GM19467 (cell line): Measurements from ENCODE around the gene CHSY1.
A peak's percentile ranks its signal among the peaks of the same experiment; 100 is the strongest.
"Not testable (repeated sequence)": the region's sequence is repeated elsewhere in the genome, so short reads cannot be mapped to it uniquely, and the experiment has no call there.

Experiments used
- ATAC-seq: cut with Tn5 transposase; IDR thresholded peaks from one replicate; pipeline ENCODE4 v1.9.1; 2021; ENCODE audit warnings: mild to moderate bottlenecking, moderate library complexity; ENCODE audit not compliant: unreplicated experiment

The CHSY1 gene

DNA sequence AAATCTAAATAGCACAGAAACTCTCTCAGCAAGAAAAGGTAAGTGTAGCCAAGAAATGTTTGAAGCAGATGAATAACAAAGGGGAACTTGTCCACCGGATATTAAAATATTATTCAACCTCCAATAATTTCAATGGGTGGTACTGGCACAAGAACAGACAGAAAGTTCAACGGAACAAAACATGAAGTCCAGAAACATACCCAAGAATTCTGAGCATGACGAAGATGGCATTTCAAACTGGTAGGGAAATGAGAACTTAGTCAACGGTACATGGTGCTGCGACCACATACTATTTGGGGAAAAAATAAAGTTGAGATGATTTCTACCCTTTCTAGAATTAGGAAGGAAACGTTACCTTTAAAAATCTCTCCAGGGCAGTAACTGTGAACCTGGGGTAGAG is 5.5 kb downstream of the CHSY1 start:
- ATAC-seq: no peak

DNA sequence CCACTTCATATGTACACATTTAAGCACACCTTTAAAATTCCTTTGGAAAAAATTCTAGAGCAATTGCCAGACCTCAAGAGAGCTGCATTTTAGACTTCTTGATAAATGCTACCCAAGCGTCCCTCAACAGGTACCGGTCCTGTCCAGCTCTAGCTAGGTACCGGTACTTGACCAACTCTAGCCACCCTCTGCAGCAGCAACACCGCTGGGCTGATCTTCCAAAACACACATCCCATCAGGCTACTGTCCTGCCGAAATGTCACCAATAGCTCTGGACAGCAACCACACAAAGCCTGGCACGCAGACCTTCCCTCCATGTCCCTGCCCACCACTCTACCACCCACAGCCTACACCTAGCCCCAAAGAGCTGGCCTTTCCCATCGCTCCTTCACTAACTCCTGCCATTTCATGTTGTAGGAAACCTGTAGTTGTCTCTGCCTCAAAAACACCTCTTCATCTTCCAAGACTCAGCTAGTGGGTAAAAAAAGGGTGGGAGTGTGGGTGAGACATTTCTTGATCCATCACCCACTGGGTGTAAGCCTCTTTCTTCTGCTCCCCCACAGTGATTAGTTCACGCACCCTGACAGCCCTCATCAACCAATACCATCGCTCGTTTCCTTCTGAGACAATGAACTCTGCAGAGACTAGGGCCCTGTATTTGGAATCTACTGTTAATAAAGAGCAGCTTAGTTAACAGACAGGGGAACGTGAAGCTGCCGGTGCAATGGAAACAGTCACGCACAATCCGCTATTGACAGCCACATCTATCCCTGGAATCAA is 6.8 kb downstream of the CHSY1 start:
- no peak for ATAC-seq

DNA sequence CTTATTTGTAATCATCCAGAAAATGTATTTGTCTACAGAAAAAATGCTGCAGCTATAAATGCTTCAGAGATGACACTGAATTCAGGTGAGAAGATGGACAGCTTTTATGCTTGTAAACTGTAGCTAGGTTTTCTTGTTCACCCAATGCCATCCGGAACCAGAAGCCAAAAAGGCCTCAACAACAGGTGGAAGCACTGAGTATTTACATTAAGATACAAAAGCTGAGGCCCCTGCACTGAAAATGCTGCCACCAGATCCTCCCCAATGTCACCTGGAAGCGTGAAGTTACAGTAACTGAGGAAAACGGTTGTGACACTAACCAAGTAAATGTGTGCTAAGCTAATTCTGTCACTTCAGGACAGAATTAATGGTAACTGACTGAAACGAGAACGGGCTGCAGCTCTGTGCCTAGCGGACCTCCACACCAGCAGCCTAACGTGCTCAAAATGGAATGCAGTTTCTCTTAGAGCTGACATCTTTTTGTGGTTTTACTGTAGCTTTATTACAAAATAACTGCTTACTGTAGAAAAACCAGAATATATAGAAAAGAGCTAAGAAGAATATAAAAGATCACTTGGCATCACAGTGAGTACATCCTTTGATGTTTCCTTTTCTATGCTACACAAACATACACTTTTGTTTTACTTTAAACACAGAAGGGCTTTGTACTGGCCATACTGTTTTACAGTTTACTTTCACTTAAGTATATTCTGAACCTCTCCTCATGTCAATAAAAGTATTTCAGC is 7.6 kb downstream of the CHSY1 start:
- no peak for ATAC-seq

DNA sequence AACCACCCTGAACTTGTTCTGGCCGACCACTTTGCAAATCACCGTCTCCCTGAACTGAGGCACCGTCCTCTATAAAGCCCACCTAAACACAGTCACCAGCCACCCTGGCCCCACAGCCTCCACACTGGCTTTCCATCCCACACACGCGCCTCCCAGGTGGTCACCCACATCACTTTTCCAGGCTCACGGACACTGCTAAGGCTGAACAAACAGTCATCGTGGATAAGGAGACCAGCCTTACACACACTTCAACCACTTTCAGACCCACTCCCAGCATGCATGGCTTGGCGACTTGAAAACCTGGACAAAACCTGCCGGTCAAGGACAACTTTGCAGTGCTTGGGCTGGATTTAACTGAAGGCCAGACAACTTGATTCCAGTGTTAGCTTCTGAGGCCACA is 8.4 kb downstream of the CHSY1 start:
- no peak for ATAC-seq

DNA sequence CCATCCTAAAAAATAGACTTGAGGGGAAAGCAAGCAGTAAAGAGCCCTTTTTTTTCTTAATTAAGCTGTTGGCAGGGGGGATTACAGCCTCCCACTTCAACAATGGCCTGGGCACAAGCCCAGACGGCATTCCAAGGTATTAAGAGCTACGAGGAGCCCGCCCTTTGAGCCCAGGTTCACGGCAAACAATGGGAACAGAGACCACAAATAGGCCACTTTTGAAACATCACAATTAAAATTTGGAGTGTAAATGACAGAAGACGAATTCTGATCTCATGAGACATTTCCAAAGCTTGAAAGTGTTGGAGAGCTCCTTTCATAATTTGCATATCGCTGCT is 8.9 kb downstream of the CHSY1 start:
- no peak for ATAC-seq

DNA sequence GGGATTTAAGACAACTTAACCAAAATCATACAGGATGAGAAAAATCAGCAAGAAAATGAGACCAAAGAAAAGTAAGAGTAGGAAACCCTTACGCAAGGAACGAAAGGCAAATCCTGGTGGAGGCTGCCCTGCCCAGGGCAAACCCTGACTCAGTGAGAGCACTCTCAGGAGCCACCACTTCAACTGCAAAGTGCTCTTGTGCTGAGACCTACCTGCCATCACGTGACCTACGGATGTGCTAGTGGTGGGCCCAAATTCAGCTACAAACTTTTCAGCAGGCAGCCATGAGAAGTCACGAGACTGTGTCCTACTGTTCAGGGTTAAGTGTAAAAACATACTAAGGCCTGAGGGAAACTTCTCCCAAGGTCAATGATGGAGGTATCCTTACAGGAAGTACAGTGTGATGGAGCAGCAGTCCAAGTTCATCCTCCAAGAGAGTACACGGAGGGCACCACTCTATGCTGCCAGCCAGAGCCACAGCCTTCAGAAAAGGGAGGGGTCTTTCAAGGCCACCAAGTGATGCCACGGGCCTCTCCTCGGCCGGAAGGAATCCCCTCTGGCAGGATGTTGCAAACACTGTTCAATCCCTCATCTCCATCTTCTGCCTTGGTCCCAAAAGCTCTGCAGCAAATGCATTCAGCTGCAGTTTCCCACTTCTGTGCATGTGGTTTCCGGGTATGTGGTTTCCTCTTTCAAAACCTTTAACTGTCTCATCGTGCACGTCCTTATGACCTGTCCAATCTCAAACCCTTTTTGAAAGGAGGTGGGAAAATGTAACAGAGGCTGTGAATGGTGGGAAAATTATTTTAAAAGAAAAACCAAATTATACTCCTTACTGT is 9.5 kb downstream of the CHSY1 start:
- peak; percentile 59 for ATAC-seq

DNA sequence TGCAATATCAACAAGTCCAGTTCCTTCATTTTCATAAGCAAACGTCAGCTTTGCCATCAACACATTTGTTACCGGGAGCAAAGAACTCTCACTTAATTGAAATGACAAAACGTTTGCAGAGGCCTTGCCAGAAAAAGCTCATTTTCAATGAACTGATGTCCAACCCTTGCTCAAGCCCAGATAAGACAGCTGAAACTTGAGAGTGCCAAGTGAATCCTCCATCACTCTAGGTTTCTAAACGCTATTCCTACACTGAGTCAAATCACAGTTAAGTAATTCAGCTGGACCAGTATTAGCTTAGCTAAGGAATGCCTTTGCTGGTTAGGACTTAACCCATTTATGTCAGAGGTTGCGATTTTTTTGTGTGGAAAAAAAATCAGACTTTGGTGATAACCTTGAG is 11.5 kb downstream of the CHSY1 start:
- no peak for ATAC-seq

DNA sequence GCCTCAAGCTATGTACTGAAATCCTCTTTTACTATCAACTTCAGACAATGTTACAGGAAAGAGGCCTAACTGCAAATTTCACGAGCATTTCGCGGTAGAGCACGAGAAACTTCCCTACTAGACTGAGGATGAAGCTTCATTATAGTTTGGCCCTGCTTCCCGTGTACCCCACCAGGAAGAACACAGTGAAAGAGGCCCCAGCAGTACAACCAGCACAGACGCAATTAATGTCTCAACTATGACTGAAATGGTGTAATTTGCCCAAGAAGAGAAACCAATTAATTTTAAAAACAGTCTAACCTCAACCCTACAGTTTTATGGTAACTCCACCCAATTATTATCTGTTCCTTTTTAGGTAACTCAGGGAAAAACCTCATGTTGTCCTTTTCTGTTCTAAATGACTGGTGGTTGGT is 12.1 kb downstream of the CHSY1 start:
- no peak for ATAC-seq

DNA sequence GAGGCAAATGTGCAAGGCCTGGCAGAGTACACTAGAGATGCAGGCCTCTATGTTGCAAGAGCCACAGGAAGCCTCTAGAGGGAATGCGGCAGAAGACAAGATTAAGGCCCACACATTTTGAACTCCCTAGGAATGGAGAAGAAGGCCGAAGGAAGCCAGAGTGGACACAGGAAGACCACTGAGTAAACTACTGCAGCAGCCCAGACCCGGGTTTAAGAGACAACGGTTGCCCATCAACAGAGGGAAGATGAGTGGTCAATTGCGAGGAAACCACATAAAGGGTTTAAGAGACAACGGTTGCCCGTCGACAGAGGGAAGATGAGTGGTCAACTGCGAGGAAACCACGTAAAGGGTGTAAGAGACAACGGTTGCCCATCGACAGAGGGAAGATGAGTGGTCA is 14.6 kb downstream of the CHSY1 start:
- ATAC-seq: no peak

DNA sequence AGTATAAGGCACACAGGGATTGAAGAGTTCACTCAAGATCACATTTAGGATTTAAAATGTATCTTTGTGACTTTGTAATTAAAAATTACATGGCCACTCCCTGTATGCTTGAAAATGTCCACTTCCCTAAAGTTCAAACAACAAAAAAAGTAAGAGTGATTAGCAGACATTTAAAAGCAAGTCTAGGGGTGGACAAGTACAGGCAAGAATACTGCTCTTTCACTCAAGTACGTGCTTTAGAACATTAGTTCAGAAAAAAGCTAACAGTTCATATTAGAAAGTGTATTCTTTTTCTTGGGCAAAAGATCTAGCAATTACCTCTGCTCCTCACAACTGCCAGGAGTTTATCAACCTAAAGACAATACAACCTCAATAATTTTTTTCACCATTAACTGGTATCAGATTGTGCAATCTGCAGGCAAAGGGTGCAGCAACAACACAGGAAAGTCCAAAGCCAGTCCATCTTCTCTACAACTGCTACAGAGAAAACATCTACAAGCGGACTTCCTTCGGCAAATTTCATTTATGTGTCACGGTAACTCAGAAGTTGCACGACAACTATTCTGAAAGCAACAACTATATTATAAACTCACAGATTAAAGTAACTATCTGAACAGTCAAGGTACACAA is 18.1 kb downstream of the CHSY1 start:
- ATAC-seq: no peak

DNA sequence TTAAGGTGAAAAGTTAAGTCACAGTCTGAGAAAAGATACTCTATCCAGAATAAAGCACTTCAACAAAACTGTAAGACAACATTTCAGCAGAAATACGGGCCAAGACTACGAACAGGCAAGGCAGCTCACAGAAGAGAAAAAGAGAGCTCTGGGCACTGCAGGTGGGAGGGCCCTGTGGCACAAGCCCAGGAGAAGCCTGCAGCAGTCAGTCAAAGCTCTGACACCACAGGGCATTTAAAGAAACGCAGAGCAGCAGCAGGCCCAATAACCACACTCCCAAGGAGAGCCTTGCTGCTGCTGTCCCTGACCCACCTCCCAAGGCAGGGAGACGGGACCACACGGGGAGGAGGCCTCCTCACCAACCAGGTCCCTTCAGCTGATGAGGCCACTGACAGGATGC is 19.2 kb downstream of the CHSY1 start:
- no peak for ATAC-seq

DNA sequence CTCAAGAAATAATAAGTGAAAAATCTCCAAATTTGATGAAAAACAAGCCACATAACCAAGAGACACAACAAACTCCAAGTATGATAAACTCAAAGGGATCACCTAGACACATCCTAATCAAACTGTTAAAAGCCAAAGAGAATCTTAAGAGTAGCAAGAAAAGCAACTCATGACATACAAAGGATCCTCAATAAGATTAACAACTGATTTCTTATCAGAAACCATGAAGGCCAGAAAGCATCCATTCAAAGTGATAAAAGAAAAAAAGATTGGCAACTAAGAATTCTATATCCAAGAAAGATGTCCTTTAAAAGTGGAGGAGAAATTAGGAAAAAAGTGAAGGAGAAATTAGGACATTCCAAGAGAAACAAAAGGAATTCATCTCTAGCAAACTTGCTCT is 23.5 kb downstream of the CHSY1 start:
- no peak for ATAC-seq

DNA sequence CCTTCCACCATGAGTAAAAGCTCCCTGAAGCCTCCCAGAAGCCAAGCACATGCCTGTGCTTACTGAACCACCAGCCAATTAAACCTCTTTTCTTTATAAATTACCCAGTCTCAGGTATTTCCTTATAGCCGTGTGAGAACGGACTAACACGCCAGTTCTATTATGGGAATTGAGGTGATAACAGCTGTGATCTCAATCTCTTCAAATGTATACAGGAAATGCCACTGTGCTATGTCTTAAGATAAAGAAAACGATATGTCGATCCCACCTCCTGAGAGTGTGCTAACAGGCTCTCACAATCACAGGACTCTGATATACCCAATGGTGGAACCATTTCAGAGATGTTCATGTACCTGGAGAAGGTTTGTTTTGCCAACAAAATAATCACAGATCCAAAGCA is 26.2 kb downstream of the CHSY1 start:
- no peak for ATAC-seq

DNA sequence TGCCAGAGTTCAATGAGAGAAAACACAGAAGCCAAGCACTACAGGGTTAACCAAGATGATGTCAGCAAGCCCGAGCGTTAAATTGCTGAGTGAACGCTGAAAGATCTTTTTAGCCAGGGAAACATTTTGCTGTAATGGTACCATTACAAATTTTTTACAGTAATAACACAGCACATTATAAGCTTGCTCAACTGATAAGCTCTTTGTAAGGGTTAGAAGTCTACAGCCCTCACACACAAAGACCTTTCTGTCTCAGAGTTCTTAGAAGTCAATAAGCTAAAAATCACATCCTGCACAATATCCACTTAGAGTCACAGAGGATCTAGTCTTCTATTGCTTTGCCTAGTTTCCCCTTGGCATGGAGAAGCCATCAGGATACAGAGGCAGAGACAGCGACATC is 29.9 kb downstream of the CHSY1 start:
- ATAC-seq: no peak

DNA sequence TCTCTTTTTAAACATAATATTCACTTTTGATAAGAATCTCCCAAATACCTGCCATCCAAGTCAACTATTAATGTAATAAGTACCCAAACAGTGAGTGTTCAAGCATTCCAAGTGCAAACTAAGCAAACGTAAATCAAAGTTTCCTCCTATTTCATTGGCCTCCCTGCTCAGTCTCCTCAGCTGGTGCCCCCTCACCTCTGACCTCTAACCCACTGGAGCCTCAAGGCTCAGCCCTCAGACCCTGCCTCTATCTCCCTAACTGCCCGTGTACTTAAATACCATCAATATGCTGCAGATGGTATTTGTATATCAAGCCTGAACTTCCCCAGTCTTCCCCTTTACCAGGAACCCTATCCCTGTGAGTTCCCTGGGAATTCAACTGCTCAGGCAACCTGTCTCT is 31.8 kb downstream of the CHSY1 start:
- ATAC-seq: no peak

DNA sequence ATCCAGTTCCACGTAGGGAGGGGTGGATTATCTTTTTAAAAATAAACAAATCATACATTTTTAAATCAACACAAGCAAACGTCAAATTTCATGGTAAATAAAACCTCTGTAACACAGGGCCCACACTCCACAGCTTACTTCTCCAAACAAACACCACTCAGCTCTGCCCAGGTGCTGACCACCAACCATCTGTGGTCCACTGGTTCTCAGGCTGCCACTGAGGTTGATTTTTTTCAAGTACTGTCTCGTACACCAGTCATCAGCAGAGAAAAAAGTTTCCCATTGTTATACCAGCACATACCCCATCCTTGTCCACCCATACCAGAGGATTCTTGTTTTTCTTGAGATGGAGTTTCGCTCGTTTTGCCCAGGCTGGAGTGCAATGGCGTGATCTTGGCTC is 32.4 kb downstream of the CHSY1 start:
- ATAC-seq: no peak

DNA sequence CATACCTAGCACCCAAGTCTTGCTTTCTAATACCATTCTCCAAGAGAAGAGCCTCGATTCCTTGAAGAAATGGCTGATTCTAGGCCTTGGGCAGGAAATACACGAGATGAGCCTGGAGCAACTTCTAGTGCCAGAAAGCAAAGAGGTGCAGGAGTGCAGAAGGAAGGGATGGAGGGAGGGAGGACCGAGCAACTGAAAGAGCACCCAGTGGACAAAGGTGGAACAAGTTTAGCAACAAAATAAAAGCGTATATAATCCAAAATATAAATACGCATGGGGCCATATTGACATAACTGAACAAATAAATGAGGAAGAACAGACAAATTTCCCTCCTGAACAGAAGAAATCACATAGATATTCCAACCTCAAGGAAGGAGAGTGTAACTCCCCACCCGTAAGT is 34.4 kb downstream of the CHSY1 start:
- ATAC-seq: no peak

DNA sequence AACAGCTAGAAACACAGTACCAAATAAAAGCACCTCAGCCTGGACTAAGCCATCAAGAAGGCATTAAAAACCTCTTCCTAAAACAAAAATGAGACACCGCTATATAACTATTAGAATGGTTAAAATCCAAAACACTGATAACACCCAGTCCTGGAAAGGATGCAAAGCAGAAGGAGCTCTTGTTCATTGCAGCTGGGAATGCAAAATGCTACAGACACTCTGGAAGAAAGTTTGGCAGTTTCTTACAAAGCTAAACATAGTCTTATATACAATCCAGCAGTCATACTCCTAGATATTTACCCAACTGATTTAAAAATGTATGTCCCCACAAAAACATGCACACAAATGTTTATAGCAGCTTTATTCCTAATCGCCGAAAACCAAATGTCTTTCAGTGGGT is 35.7 kb downstream of the CHSY1 start:
- ATAC-seq: no peak

DNA sequence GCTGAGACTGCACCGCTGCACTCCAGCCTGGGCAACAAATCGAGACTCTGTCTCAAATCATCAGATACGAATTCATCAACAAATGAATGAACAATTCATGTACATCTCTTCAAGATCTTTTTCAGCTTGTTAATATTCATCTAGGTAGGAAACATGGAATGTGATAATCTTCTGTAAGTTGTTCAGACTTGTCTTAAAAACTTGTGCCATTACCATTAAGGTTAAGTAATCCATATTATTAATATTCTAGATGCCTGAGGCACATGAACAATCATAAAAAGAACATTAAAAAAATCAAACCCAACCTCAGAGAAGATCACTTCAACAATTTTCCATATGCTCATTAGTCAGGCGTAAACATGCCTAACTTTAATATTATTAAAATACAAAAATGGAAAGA is 36.2 kb downstream of the CHSY1 start:
- ATAC-seq: no peak

DNA sequence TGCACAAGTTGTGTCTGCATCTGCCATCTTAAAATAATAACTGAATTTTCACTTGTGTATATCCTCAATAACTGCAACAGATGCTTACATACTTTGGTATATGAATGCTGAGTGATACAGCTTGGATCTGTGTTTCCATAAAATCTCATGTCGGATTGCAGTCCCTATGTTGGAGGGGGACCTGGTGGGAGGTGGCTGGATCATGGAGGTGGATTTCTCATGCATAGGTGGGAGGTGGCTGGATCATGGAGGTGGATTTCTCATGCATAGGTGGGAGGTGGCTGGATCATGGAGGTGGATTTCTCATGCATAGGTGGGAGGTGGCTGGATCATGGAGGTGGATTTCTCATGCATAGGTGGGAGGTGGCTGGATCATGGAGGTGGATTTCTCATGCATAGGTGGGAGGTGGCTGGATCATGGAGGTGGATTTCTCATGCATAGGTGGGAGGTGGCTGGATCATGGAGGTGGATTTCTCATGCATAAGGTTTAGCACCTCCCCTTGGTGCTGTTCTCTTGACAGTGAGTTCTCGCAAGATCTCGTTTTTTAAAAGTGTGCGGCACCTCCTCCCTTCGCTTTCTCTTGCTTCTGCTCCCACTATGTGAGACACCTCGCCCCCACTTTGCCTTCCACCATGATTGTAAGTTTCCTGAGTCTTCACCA is 37.3 kb downstream of the CHSY1 start:
- ATAC-seq: not testable (repeated sequence)

DNA sequence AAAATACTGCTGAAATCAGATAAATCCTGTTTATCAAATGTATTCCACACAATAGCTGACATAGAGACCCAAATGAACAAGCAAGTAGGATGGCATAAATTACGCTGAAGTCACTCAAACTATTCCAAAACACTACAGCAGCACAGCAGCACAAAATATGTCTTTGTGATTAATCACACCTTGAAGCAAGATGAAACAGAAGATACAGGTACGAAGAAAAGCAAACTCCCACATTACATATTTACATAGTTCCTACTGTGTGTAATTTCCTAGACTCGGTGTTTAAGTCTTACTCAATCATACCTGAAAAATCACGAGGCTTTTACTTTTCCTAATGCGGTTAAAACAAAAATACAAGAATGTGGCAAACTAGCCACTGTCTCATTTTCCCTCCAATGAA is 38.3 kb downstream of the CHSY1 start:
- ATAC-seq: no peak
